B cell (primary cell): Measurements from ENCODE around the gene SCARB1. TPM values are rescaled to one million over a fixed set of nuclear protein-coding genes. Genes with fewer than 3 reads are reported as not detected.
"Not testable (repeated sequence)": the region's sequence is repeated elsewhere in the genome, so short reads cannot be mapped to it uniquely, and the experiment has no call there.

Experiments used
- ATAC-seq: fragments of 200-7000 bp; cut with Tn5 transposase; one replicate; pipeline ENCODE4 v1.10.0; 2021; ENCODE audit warnings: low read depth, mild to moderate bottlenecking, moderate number of reproducible peaks, moderate library complexity
- CTCF ChIA-PET: fragments of 350-600 bp; sonication (Branson Sonifier 250); formaldehyde crosslinking; loops from one replicate; lab custom pipeline; 2021; ENCODE audit warnings: antibody characterized with exemption, inconsistent platforms; lab: Charles Lee
- POLR2A ChIA-PET: fragments of 350-600 bp; sonication (Branson Sonifier 250); formaldehyde crosslinking; loops from one replicate; lab custom pipeline; 2021; ENCODE audit warnings: antibody characterized with exemption; lab: Charles Lee
- DNase-seq: peaks from one replicate; pipeline ENCODE4 v3.0.0; 2013
- H2AFZ ChIP-seq: 2 replicates; pipeline ENCODE4 v1.6.1; 2012; ENCODE audit warnings: mild to moderate bottlenecking, low read depth, low read length; ENCODE audit not compliant: insufficient read depth, poor library complexity, severe bottlenecking
- H3K27ac ChIP-seq, 2 donors: 1 replicate in 1 of 2; 2 replicates in 1 of 2; pipeline ENCODE4 v1.5.1; 2012 to 2013; ENCODE audit warnings: low read length in 2 of 2, mild to moderate bottlenecking in 2 of 2, moderate library complexity in 1 of 2
- H3K27me3 ChIP-seq, 4 experiments: fragments of 200-600 bp in 1 of 4; sonication (generic) in 1 of 4; replicated peaks in 1 of 4; 1 replicate in 2 of 4; 2 replicates in 2 of 4; pipeline versions ENCODE4 v1.6.1 to v1.7.0; 2013 to 2016; ENCODE audit warnings: low read length in 3 of 4, mild to moderate bottlenecking in 2 of 4, mixed read lengths in 1 of 4, moderate library complexity in 1 of 4; ENCODE audit not compliant: insufficient read depth in 4 of 4, control insufficient read depth in 3 of 4; ENCODE audit errors: control extremely low read depth in 1 of 4
- H3K36me3 ChIP-seq, 2 experiments: replicated peaks in 1 of 2; 1 replicate in 1 of 2; 2 replicates in 1 of 2; pipeline versions ENCODE4 v1.6.1 to v1.7.1; 2013; ENCODE audit warnings: low read length in 1 of 2; ENCODE audit not compliant: insufficient read depth in 2 of 2, control insufficient read depth in 1 of 2; ENCODE audit errors: control extremely low read depth in 1 of 2, extremely low read depth in 1 of 2
- H3K4me1 ChIP-seq, 2 donors: fragments of 200-600 bp in 1 of 2; sonication (generic) in 1 of 2; 1 replicate in 1 of 2; 2 replicates in 1 of 2; pipeline versions ENCODE4 v1.5.1 to v1.6.1; 2013 to 2017; ENCODE audit warnings: low read length in 2 of 2; ENCODE audit not compliant: control insufficient read depth in 2 of 2, insufficient read depth in 2 of 2
- H3K4me2 ChIP-seq: replicated peaks from 2 replicates; pipeline ENCODE3; 2012; ENCODE audit warnings: mild to moderate bottlenecking, low read depth, low read length; ENCODE audit not compliant: poor library complexity, severe bottlenecking
- H3K4me3 ChIP-seq, 5 experiments: fragments of 200-600 bp in 1 of 5; sonication (generic) in 1 of 5; 1 replicate in 3 of 5; 2 replicates in 2 of 5; pipeline versions ENCODE4 v1.5.1 to v1.7.0; 2011 to 2016; ENCODE audit warnings: low read length in 4 of 5, mild to moderate bottlenecking in 4 of 5, low read depth in 2 of 5, control low read depth in 1 of 5, moderate library complexity in 1 of 5; ENCODE audit not compliant: insufficient read depth in 1 of 5; ENCODE audit errors: control extremely low read depth in 1 of 5, extremely low read depth in 1 of 5
- H3K79me2 ChIP-seq: fragments of 200-600 bp; sonication (generic); one replicate; pipeline ENCODE4 v1.6.0; 2016; ENCODE audit warnings: low read length; ENCODE audit not compliant: control insufficient read depth, insufficient read depth
- H3K9ac ChIP-seq: fragments of 200-600 bp; sonication (generic); 2 replicates; pipeline ENCODE4 v1.6.1; 2017; ENCODE audit warnings: mild to moderate bottlenecking, low read length, moderate library complexity
- H3K9me3 ChIP-seq, 3 donors: one replicate each; pipeline versions ENCODE4 v1.6.1 to v1.7.1; 2013; ENCODE audit warnings: low read length in 2 of 3; ENCODE audit not compliant: control insufficient read depth in 2 of 3, insufficient read depth in 1 of 3; ENCODE audit errors: control extremely low read depth in 1 of 3
- H4K20me1 ChIP-seq: 2 replicates; pipeline ENCODE4 v1.6.0; 2012; ENCODE audit warnings: mild to moderate bottlenecking, low read length; ENCODE audit not compliant: insufficient read depth, control insufficient read depth, poor library complexity, severe bottlenecking
- H3K27ac Mint-ChIP-seq: one replicate; pipeline ENCODE4 v1.8.0; 2021; ENCODE audit warnings: mixed read lengths
- H3K27me3 Mint-ChIP-seq: one replicate; pipeline ENCODE4 v1.8.0; 2021; ENCODE audit warnings: mixed read lengths
- H3K4me1 Mint-ChIP-seq: one replicate; pipeline ENCODE4 v1.8.0; 2021; ENCODE audit warnings: mixed read lengths
- H3K4me3 Mint-ChIP-seq: one replicate; pipeline ENCODE4 v1.8.0; 2021; ENCODE audit warnings: mixed read lengths
- H3K9me3 Mint-ChIP-seq: one replicate; pipeline ENCODE4 v1.8.0; 2022; ENCODE audit warnings: mixed read lengths; ENCODE audit not compliant: insufficient read depth
- EZH2 ChIP-seq: IDR thresholded peaks from 2 replicates; pipeline ENCODE4 v1.6.1; 2012; ENCODE audit warnings: borderline replicate concordance, low read depth, mild to moderate bottlenecking, moderate library complexity, low read length; ENCODE audit not compliant: insufficient read depth, poor library complexity, severe bottlenecking
- WGBS: methylation state at CpG from one replicate; pipeline ENCODE4 v1.1.5; 2013; ENCODE audit warnings: missing lambda C conversion rate; ENCODE audit not compliant: insufficient coverage; 5-methylcytosine and 5-hydroxymethylcytosine counted together
- intact Hi-C: fragments of 100-400 bp; cut with micrococcal nuclease; formaldehyde crosslinking; loops from one replicate; pipeline ENCODE4 v1.10.0; 2022
- polyA plus RNA-seq: library from polyadenylated mRNA; depleted of rRNA; stranded (reverse); fragments of >200 nt; gene quantifications from 2 replicates; pipeline ENCODE4 v1.2.3, GENCODE V29; 2012
- total RNA-seq, 2 donors: library from RNA; stranded (reverse); fragments of 120-200 nt in 1 of 2; gene quantifications; 1 replicate in 1 of 2; 2 replicates in 1 of 2; pipeline versions ENCODE4 v1.2.3 to v1.2.4, GENCODE V29; 2013 to 2022
- TF ChIP-seq, protein P1 (sequence below): fragments of 200-600 bp; IDR thresholded peaks from one replicate; pipeline ENCODE4 v1.8.0; 2022; ENCODE audit warnings: antibody characterized with exemption, mild to moderate bottlenecking

Gene SCARB1
- total and polyA plus RNA-seq, 2 donors (not counting 1 experiment from before 2014, with no cell fraction given): 26.8 to 30.7 TPM

DNA sequence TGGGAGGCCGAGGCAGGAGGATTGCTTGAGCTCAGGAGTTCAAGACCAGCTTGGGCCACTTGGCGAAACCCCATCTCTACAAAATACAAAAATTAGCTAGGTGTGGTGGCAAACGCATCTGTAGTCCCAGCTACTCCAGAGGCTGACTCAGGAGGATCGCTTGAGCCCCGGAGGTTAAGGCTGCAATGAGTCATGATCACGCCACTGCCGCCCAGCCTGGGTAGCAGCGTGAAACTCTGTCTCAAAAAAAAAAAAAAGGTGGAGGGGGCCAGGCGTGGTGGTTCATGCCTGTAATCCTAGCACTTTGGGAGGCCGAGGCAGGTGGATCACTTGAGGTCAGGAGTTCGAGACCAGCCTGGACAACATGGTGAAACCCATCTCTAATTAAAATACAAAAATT, 16.7 kb upstream of the SCARB1 start:
- H3K9me3 Mint-ChIP-seq, H3K9me3 ChIP-seq, H3K36me3 ChIP-seq, H2AFZ ChIP-seq, H3K79me2 ChIP-seq, H3K4me3 Mint-ChIP-seq, ATAC-seq, POLR2A ChIA-PET, H3K27me3 Mint-ChIP-seq, H4K20me1 ChIP-seq, H3K4me2 ChIP-seq, H3K4me3 ChIP-seq, H3K27ac ChIP-seq, H3K27me3 ChIP-seq, DNase-seq, H3K27ac Mint-ChIP-seq, intact Hi-C loops, H3K9ac ChIP-seq: not testable (repeated sequence)
- 94% methylated on average over 7 of the region's 11 CpGs for WGBS
- H3K4me1 Mint-ChIP-seq: peaks cover 41% of the 10 kb centered on the region
- CTCF ChIA-PET: interaction anchor here (1.1 to 1.4 kb wide), 2 partner anchors 20 to 60 kb away, joined by 4 to 6 read pairs; no protein-coding TSS in a partner anchor
- peaks cover 39 to 45% of the 10 kb centered on the region in 2 donors for H3K4me1 ChIP-seq

DNA sequence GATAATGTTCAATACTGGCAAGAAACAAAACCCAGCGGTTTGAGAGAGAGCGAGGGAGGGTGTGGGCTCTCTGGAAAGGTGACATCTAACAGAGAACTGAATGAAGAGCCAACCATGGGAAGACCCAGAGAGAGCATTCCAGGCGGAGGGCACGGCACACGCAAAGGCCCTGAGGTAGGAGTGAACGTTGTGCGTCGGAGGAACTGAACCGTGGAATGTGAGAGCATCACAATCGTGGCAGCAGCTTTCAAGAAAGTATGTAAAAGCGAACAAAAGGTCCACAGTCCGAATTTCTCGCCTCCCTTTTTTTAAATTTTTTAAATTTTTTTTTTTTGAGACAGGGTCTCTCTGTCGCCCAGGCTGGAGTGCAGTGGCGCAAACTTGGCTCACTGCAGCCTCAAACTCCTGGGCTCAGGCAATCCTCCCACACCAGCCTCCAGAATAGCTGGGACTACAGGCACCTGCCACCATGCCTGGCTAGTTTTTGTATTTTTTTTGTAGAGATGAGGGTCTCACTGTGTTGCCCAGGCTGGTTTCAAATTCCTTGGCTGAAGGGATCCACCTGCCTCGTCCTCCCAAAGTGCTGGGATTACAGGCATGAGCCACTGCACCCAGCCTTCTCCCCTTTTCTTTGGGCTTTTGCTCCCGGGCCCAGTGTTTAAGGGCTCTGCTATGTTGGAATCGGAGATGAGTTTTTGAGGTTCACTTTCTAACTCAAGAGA, 15.3 kb upstream of the SCARB1 start:
- Histone ChIP-seq H4K20me1 (no peaks in the 10 kb centered on the region), H2AFZ (no peak overlapping the region), H3K4me3 (no peak overlapping the region), H3K79me2 (no peaks in the 10 kb centered on the region), H3K27ac (no peak overlapping the region), H3K9me3 (peaks cover 0 to 5% (median 0%) of the 10 kb centered on the region in 3 donors), H3K36me3 (no peaks in the 10 kb centered on the region), H3K4me1 (peaks cover 26 to 33% of the 10 kb centered on the region in 2 donors), H3K4me2 (no peak overlapping the region), H3K9ac (no peak overlapping the region), H3K27me3 (peaks cover 0 to 3% (median 0%) of the 10 kb centered on the region in 4 experiments)
- intact Hi-C loops: no loop called here
- CTCF ChIA-PET: interaction anchor here (0.9 to 1.4 kb wide), 2 partner anchors 16 to 21 kb away, joined by 3 to 6 read pairs; no protein-coding TSS in a partner anchor
- Mint-ChIP-seq H3K27ac (no peak overlapping the region), H3K4me1 (peaks cover 28% of the 10 kb centered on the region), H3K9me3 (no peaks in the 10 kb centered on the region), H3K27me3 (no peaks in the 10 kb centered on the region), H3K4me3 (no peak overlapping the region)
- POLR2A ChIA-PET: no interaction called here
- no peak for TF ChIP-seq EZH2
- TF ChIP-seq, protein P1, sequence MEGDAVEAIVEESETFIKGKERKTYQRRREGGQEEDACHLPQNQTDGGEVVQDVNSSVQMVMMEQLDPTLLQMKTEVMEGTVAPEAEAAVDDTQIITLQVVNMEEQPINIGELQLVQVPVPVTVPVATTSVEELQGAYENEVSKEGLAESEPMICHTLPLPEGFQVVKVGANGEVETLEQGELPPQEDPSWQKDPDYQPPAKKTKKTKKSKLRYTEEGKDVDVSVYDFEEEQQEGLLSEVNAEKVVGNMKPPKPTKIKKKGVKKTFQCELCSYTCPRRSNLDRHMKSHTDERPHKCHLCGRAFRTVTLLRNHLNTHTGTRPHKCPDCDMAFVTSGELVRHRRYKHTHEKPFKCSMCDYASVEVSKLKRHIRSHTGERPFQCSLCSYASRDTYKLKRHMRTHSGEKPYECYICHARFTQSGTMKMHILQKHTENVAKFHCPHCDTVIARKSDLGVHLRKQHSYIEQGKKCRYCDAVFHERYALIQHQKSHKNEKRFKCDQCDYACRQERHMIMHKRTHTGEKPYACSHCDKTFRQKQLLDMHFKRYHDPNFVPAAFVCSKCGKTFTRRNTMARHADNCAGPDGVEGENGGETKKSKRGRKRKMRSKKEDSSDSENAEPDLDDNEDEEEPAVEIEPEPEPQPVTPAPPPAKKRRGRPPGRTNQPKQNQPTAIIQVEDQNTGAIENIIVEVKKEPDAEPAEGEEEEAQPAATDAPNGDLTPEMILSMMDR: no peak
- WGBS: 96% methylated on average over 14 of the region's 18 CpGs
- DNase-seq (no peak), ATAC-seq (no peak)
